HEK293 (cell line): ENCODE results near the gene RELT.

Experiments used
- CTCF ChIA-PET: fragments of 350-600 bp; formaldehyde crosslinking; extraction: SDS; loops from one replicate; lab custom pipeline; 2021; ENCODE audit warnings: antibody characterized with exemption; lab: Yijun Ruan, JAX
- POLR2A ChIA-PET: fragments of 300-600 bp; formaldehyde crosslinking; extraction: SDS; loops from one replicate; lab custom pipeline; 2020; ENCODE audit warnings: antibody characterized with exemption, inconsistent platforms; lab: Yijun Ruan, JAX
- H3K27ac ChIP-seq: fragments of 200-500 bp; sonication (Bioruptor generic); 2 replicates; pipeline ENCODE4 v1.5.1; 2014; ENCODE audit warnings: low read depth, low read length, control low read depth, inconsistent platforms; ENCODE audit errors: extremely low read depth
- H3K36me3 ChIP-seq, 2 experiments: fragments of 200-500 bp in 1 of 2; sonication (Bioruptor generic) in 1 of 2; 1 replicate in 1 of 2; 2 replicates in 1 of 2; pipeline ENCODE4 v1.5.1; 2014 to 2017; ENCODE audit warnings: inconsistent platforms in 2 of 2, low read length in 2 of 2; ENCODE audit not compliant: control insufficient read depth in 2 of 2, insufficient read depth in 1 of 2
- H3K4me1 ChIP-seq: fragments of 200-500 bp; sonication (Bioruptor generic); 2 replicates; pipeline ENCODE4 v1.5.1; 2014; ENCODE audit warnings: mild to moderate bottlenecking, low read length, inconsistent platforms; ENCODE audit not compliant: control insufficient read depth, insufficient read depth
- H3K4me3 ChIP-seq: 2 replicates; pipeline ENCODE4 v1.5.1; 2011; ENCODE audit warnings: low read depth, mild to moderate bottlenecking, control low read depth, low read length, moderate library complexity
- H3K9me3 ChIP-seq: fragments of 200-500 bp; sonication (Bioruptor generic); 2 replicates; pipeline ENCODE4 v1.5.1; 2014; ENCODE audit warnings: low read depth, low read length, inconsistent platforms; ENCODE audit not compliant: control insufficient read depth, insufficient read depth
- BCL11B ChIP-seq: fragments of 450-650 bp; formaldehyde crosslinking; IDR thresholded peaks from 2 replicates; pipeline ENCODE4 v1.5.1; 2016; ENCODE audit warnings: low read depth, missing biosample characterization, missing genetic modification characterization
- HOXC10 ChIP-seq: sonication (generic); formaldehyde crosslinking; IDR thresholded peaks from 2 replicates; pipeline ENCODE4 v1.8.1; 2023; ENCODE audit warnings: mild to moderate bottlenecking, missing genetic modification reagents
- IKZF3 ChIP-seq: fragments of 450-650 bp; IDR thresholded peaks from 2 replicates; pipeline ENCODE4 v1.5.0; 2018; ENCODE audit warnings: missing biosample characterization, mild to moderate bottlenecking, missing genetic modification characterization, moderate library complexity
- KLF10 ChIP-seq: fragments of 450-650 bp; IDR thresholded peaks from 2 replicates; pipeline ENCODE4 v1.5.1; 2018; ENCODE audit warnings: missing biosample characterization, mild to moderate bottlenecking, missing genetic modification characterization
- KLF8 ChIP-seq: fragments of 450-650 bp; formaldehyde crosslinking; IDR thresholded peaks from 2 replicates; pipeline ENCODE4 v1.5.1; 2016; ENCODE audit warnings: missing biosample characterization, missing genetic modification characterization
- MEIS1 ChIP-seq: sonication (generic); formaldehyde crosslinking; IDR thresholded peaks from 2 replicates; pipeline ENCODE4 v1.8.1; 2022; ENCODE audit warnings: missing genetic modification reagents, mild to moderate bottlenecking, borderline replicate concordance
- WT1 ChIP-seq: fragments of 450-650 bp; formaldehyde crosslinking; IDR thresholded peaks from 2 replicates; pipeline ENCODE4 v1.5.1; 2016; ENCODE audit warnings: missing biosample characterization, missing genetic modification characterization
- ZBTB48 ChIP-seq: fragments of 450-650 bp; formaldehyde crosslinking; IDR thresholded peaks from 2 replicates; pipeline ENCODE4 v1.5.1; 2016; ENCODE audit warnings: missing biosample characterization, missing genetic modification characterization
- ZBTB8A ChIP-seq: fragments of 450-650 bp; formaldehyde crosslinking; IDR thresholded peaks from 2 replicates; pipeline ENCODE4 v1.5.1; 2016; ENCODE audit warnings: missing biosample characterization, missing genetic modification characterization
- ZNF157 ChIP-seq: fragments of 450-650 bp; formaldehyde crosslinking; IDR thresholded peaks from 2 replicates; pipeline ENCODE4 v1.5.1; 2016; ENCODE audit warnings: missing biosample characterization, missing genetic modification characterization
- ZNF16 ChIP-seq: fragments of 450-650 bp; formaldehyde crosslinking; IDR thresholded peaks from 2 replicates; pipeline ENCODE4 v1.5.1; 2016; ENCODE audit warnings: low read depth, missing biosample characterization, missing genetic modification characterization
- ZNF248 ChIP-seq: fragments of 450-650 bp; formaldehyde crosslinking; IDR thresholded peaks from 2 replicates; pipeline ENCODE4 v1.5.1; 2017; ENCODE audit warnings: missing biosample characterization, missing genetic modification characterization
- ZNF394 ChIP-seq: fragments of 450-650 bp; formaldehyde crosslinking; IDR thresholded peaks from 2 replicates; pipeline ENCODE4 v1.5.1; 2016; ENCODE audit warnings: missing biosample characterization, missing genetic modification characterization, mild to moderate bottlenecking, moderate library complexity, borderline replicate concordance
- ZNF48 ChIP-seq: fragments of 450-650 bp; formaldehyde crosslinking; IDR thresholded peaks from 2 replicates; pipeline ENCODE4 v1.5.1; 2016; ENCODE audit warnings: missing biosample characterization, missing genetic modification characterization
- ZNF585B ChIP-seq: fragments of 450-650 bp; formaldehyde crosslinking; IDR thresholded peaks from 2 replicates; pipeline ENCODE4 v1.5.1; 2016; ENCODE audit warnings: missing biosample characterization, missing genetic modification characterization
- ZNF610 ChIP-seq: fragments of 450-650 bp; formaldehyde crosslinking; IDR thresholded peaks from 2 replicates; pipeline ENCODE4 v1.5.1; 2016; ENCODE audit warnings: missing biosample characterization, missing genetic modification characterization, borderline replicate concordance
- ZNF621 ChIP-seq: fragments of 450-650 bp; formaldehyde crosslinking; IDR thresholded peaks from 2 replicates; pipeline ENCODE4 v1.5.1; 2017; ENCODE audit warnings: missing biosample characterization, missing genetic modification characterization
- TF ChIP-seq, protein P1 (sequence below): fragments of 450-650 bp; formaldehyde crosslinking; IDR thresholded peaks from 2 replicates; pipeline ENCODE4 v1.5.1; 2016; ENCODE audit warnings: missing biosample characterization, missing genetic modification characterization
- TF ChIP-seq, protein P2 (sequence below): fragments of 450-650 bp; formaldehyde crosslinking; IDR thresholded peaks from 2 replicates; pipeline ENCODE4 v1.5.1; 2016; ENCODE audit warnings: missing biosample characterization, missing genetic modification characterization, borderline replicate concordance
- TF ChIP-seq, protein P3 (sequence below): fragments of 450-650 bp; formaldehyde crosslinking; IDR thresholded peaks from 2 replicates; pipeline ENCODE4 v1.5.1; 2016; ENCODE audit warnings: missing biosample characterization, missing genetic modification characterization
- TF ChIP-seq, protein P4 (sequence below): fragments of 450-650 bp; formaldehyde crosslinking; IDR thresholded peaks from 2 replicates; pipeline ENCODE4 v1.5.1; 2016; ENCODE audit warnings: missing biosample characterization, missing genetic modification characterization
- TF ChIP-seq, protein P5 (sequence below): fragments of 450-650 bp; formaldehyde crosslinking; IDR thresholded peaks from 2 replicates; pipeline ENCODE4 v1.5.1; 2016; ENCODE audit warnings: missing biosample characterization, missing genetic modification characterization

RELT gene

DNA sequence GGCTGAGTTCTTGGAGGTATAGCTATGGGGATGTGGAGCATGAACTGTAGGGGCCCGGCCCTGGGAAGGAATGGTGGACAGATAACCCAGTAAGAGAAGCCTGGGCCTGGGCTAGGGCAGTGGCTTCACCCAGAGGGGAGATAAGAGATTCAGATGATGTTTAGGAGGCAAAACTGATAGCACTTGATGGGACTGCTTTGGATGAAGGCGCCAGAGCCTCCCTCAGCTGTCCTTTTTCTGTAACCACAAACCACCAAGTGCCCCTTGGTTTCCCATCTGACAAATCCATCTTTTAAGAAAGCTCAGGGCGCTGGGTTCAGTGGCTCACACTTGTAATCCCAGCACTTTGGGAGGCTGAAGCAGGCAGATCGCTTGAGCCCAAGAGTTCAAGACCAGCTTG, 23.4 kb downstream of the RELT start:
- TF ChIP-seq BCL11B (tag by site-specific recombination) (no peak), KLF8 (no peak), ZNF16 (tag by site-specific recombination) (no peak), ZNF394 (no peak), ZBTB8A (tag by site-specific recombination) (no peak), ZNF621 (tag by site-specific recombination) (no peak), ZNF48 (tag by site-specific recombination) (no peak), KLF10 (no peak)
- TF ChIP-seq, protein P1, sequence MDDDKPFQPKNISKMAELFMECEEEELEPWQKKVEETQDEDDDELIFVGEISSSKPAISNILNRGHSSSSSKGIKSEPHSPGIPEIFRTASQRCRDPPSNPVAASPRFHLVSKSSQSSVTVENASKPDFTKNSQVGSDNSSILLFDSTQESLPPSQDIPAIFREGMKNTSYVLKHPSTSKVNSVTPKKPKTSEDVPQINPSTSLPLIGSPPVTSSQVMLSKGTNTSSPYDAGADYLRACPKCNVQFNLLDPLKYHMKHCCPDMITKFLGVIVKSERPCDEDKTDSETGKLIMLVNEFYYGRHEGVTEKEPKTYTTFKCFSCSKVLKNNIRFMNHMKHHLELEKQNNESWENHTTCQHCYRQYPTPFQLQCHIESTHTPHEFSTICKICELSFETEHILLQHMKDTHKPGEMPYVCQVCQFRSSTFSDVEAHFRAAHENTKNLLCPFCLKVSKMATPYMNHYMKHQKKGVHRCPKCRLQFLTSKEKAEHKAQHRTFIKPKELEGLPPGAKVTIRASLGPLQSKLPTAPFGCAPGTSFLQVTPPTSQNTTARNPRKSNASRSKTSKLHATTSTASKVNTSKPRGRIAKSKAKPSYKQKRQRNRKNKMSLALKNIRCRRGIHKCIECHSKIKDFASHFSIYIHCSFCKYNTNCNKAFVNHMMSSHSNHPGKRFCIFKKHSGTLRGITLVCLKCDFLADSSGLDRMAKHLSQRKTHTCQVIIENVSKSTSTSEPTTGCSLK = no peak
- TF ChIP-seq, protein P2, sequence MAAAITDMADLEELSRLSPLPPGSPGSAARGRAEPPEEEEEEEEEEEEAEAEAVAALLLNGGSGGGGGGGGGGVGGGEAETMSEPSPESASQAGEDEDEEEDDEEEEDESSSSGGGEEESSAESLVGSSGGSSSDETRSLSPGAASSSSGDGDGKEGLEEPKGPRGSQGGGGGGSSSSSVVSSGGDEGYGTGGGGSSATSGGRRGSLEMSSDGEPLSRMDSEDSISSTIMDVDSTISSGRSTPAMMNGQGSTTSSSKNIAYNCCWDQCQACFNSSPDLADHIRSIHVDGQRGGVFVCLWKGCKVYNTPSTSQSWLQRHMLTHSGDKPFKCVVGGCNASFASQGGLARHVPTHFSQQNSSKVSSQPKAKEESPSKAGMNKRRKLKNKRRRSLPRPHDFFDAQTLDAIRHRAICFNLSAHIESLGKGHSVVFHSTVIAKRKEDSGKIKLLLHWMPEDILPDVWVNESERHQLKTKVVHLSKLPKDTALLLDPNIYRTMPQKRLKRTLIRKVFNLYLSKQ = no peak
- TF ChIP-seq, protein P3, sequence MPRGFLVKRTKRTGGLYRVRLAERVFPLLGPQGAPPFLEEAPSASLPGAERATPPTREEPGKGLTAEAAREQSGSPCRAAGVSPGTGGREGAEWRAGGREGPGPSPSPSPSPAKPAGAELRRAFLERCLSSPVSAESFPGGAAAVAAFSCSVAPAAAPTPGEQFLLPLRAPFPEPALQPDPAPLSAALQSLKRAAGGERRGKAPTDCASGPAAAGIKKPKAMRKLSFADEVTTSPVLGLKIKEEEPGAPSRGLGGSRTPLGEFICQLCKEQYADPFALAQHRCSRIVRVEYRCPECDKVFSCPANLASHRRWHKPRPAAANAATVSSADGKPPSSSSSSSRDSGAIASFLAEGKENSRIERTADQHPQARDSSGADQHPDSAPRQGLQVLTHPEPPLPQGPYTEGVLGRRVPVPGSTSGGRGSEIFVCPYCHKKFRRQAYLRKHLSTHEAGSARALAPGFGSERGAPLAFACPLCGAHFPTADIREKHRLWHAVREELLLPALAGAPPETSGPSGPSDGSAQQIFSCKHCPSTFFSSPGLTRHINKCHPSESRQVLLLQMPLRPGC (tag by site-specific recombination) = no peak
- Histone ChIP-seq H3K36me3 (peaks cover 0 to 37% of the 10 kb centered on the region in 2 experiments; a peak in 1 of 3 replicates), H3K4me3 (no peak overlapping the region), H3K27ac (no peak overlapping the region), H3K4me1 (no peaks in the 10 kb centered on the region), H3K9me3 (no peaks in the 10 kb centered on the region)
- ChIA-PET CTCF (interaction anchor here (0.6 to 10.1 kb wide), 5 partner anchors 48 to 262 kb away, joined by 3 to 122 read pairs (median 4); no protein-coding TSS in a partner anchor), POLR2A (interaction anchor here (1.4 kb wide), 1 partner anchor 92 kb away, joined by 10 read pairs; no protein-coding TSS in a partner anchor)

DNA sequence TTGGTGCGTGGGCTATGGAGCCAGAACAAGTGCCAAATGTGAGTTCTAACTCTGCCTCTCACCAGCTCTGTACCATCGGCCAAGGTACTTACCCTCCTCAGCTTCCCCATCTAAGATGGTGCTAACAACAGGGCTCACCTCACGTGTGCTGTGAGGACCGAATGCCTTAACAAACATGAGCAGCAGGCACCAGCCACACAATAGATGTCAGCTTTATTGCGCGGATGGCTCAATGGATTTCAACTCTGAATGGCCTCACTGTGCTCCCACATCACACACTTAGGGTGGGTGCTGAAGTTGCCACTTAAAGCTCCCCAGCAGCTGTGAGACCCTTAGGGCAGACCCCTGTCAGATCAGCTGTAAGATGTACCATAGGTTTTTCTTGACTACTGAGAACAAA, 24.1 kb downstream of the RELT start:
- CTCF ChIA-PET = interaction anchor here (0.6 to 10.1 kb wide), 4 partner anchors 49 to 261 kb away, joined by 3 to 122 read pairs (median 24); no protein-coding TSS in a partner anchor
- H3K4me3 ChIP-seq = no peak overlapping the region
- peaks cover 0 to 34% of the 10 kb centered on the region in 2 experiments; a peak in 1 of 3 replicates for H3K36me3 ChIP-seq
- H3K9me3 ChIP-seq = no peaks in the 10 kb centered on the region
- no peak overlapping the region for H3K27ac ChIP-seq
- POLR2A ChIA-PET = interaction anchor here (0.6 to 1.4 kb wide), 3 partner anchors 93 to 210 kb away, joined by 3 to 10 read pairs (median 4); no protein-coding TSS in a partner anchor
- TF ChIP-seq ZNF157 (no peak), ZNF585B (no peak), IKZF3 (tag by site-specific recombination) (no peak), ZBTB48 (tag by site-specific recombination) (no peak), HOXC10 (CRISPR knock-in tag) (no peak), ZNF248 (tag by site-specific recombination) (no peak), MEIS1 (CRISPR knock-in tag) (no peak), WT1 (no peak), ZNF610 (no peak)
- TF ChIP-seq, protein P4, sequence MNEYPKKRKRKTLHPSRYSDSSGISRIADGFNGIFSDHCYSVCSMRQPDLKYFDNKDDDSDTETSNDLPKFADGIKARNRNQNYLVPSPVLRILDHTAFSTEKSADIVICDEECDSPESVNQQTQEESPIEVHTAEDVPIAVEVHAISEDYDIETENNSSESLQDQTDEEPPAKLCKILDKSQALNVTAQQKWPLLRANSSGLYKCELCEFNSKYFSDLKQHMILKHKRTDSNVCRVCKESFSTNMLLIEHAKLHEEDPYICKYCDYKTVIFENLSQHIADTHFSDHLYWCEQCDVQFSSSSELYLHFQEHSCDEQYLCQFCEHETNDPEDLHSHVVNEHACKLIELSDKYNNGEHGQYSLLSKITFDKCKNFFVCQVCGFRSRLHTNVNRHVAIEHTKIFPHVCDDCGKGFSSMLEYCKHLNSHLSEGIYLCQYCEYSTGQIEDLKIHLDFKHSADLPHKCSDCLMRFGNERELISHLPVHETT (tag by site-specific recombination) = no peak
- TF ChIP-seq, protein P5, sequence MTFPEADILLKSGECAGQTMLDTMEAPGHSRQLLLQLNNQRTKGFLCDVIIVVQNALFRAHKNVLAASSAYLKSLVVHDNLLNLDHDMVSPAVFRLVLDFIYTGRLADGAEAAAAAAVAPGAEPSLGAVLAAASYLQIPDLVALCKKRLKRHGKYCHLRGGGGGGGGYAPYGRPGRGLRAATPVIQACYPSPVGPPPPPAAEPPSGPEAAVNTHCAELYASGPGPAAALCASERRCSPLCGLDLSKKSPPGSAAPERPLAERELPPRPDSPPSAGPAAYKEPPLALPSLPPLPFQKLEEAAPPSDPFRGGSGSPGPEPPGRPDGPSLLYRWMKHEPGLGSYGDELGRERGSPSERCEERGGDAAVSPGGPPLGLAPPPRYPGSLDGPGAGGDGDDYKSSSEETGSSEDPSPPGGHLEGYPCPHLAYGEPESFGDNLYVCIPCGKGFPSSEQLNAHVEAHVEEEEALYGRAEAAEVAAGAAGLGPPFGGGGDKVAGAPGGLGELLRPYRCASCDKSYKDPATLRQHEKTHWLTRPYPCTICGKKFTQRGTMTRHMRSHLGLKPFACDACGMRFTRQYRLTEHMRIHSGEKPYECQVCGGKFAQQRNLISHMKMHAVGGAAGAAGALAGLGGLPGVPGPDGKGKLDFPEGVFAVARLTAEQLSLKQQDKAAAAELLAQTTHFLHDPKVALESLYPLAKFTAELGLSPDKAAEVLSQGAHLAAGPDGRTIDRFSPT (tag by site-specific recombination) = no peak
- TF ChIP-seq, all 188 proteins: peak for 0
- H3K4me1 ChIP-seq = no peaks in the 10 kb centered on the region
